Hepatocyte (in vitro differentiated cells): ENCODE data around the gene SPON2. TPM values are rescaled to one million over a fixed set of nuclear protein-coding genes. Genes with fewer than 3 reads are reported as not detected.

ENCODE experiments used
- DNase-seq: peaks from one replicate; pipeline ENCODE4 v3.0.0-alpha.2; 2016; ENCODE audit warnings: low spot score
- H2AFZ ChIP-seq: fragments of 200-600 bp; sonication (generic); 2 replicates; pipeline ENCODE4 v1.6.0; 2016; ENCODE audit warnings: antibody characterized with exemption, mild to moderate bottlenecking
- H3K27ac ChIP-seq: fragments of 200-600 bp; sonication (generic); 2 replicates; pipeline ENCODE4 v1.5.1; 2016; ENCODE audit warnings: mild to moderate bottlenecking
- H3K27me3 ChIP-seq: fragments of 200-600 bp; sonication (generic); 2 replicates; pipeline ENCODE4 v1.6.1; 2016
- H3K36me3 ChIP-seq: fragments of 200-600 bp; sonication (generic); replicated peaks from 2 replicates; pipeline ENCODE4 v1.5.1; 2016; ENCODE audit warnings: low read depth; ENCODE audit not compliant: insufficient read depth
- H3K4me1 ChIP-seq: fragments of 200-600 bp; sonication (generic); 2 replicates; pipeline ENCODE4 v1.5.1; 2016; ENCODE audit warnings: mild to moderate bottlenecking, moderate library complexity; ENCODE audit not compliant: insufficient read depth
- H3K4me2 ChIP-seq: fragments of 200-600 bp; sonication (generic); 2 replicates; pipeline ENCODE4 v1.6.0; 2016
- H3K4me3 ChIP-seq: fragments of 200-600 bp; sonication (generic); 2 replicates; pipeline ENCODE4 v1.5.1; 2016; ENCODE audit warnings: mild to moderate bottlenecking
- H3K79me2 ChIP-seq: fragments of 200-600 bp; sonication (generic); 2 replicates; pipeline ENCODE4 v1.6.0; 2017; ENCODE audit warnings: mild to moderate bottlenecking
- H3K9me2 ChIP-seq: fragments of 200-600 bp; sonication (generic); replicated peaks from 2 replicates; pipeline ENCODE4 v1.6.0; 2017; ENCODE audit warnings: mild to moderate bottlenecking; ENCODE audit not compliant: insufficient read depth
- H3K9me3 ChIP-seq: fragments of 200-600 bp; sonication (generic); 2 replicates; pipeline ENCODE4 v1.5.1; 2016; ENCODE audit warnings: low read depth, mild to moderate bottlenecking
- H4K20me1 ChIP-seq: fragments of 200-600 bp; sonication (generic); 2 replicates; pipeline ENCODE4 v1.6.0; 2016; ENCODE audit warnings: mild to moderate bottlenecking; ENCODE audit not compliant: insufficient read depth, poor library complexity, severe bottlenecking
- EZH2 ChIP-seq: fragments of 200-600 bp; sonication (generic); IDR thresholded peaks from 2 replicates; pipeline ENCODE4 v1.6.1; 2016; ENCODE audit warnings: antibody characterized with exemption, mild to moderate bottlenecking, borderline replicate concordance
- EZH2phosphoT487 ChIP-seq: fragments of 200-600 bp; sonication (generic); IDR thresholded peaks from one replicate; pipeline ENCODE4 v1.6.1; 2018; ENCODE audit warnings: antibody characterized with exemption, mild to moderate bottlenecking, low read depth, moderate library complexity; ENCODE audit not compliant: unreplicated experiment, severe bottlenecking
- WGBS: methylation state at CpG from one replicate; pipeline ENCODE4 v1.1.6; 2016; ENCODE audit warnings: low lambda C conversion rate; ENCODE audit errors: missing lambda C conversion rate; 5-methylcytosine and 5-hydroxymethylcytosine counted together
- polyA plus RNA-seq: library from polyadenylated mRNA; unstranded; fragments of >200 nt; fragmentation: Nextera tagmentation; extraction: Ambion mirVana; gene quantifications from 2 replicates; pipeline ENCODE4 v1.2.1, GENCODE V29; 2016
- total RNA-seq: library from RNA; depleted of rRNA; stranded (reverse); fragments of >200 nt; gene quantifications from 2 replicates; pipeline ENCODE4 v1.2.3, GENCODE V29; 2014
- TF ChIP-seq, protein P1 (sequence below): fragments of 200-600 bp; sonication (generic); IDR thresholded peaks from 2 replicates; pipeline ENCODE4 v1.5.1; 2016; ENCODE audit warnings: antibody characterized with exemption, mild to moderate bottlenecking; ENCODE audit not compliant: poor library complexity

The SPON2 gene
- total and polyA plus RNA-seq, 2 experiments from 2014 or later, result 403 to 1,210 TPM

DNA sequence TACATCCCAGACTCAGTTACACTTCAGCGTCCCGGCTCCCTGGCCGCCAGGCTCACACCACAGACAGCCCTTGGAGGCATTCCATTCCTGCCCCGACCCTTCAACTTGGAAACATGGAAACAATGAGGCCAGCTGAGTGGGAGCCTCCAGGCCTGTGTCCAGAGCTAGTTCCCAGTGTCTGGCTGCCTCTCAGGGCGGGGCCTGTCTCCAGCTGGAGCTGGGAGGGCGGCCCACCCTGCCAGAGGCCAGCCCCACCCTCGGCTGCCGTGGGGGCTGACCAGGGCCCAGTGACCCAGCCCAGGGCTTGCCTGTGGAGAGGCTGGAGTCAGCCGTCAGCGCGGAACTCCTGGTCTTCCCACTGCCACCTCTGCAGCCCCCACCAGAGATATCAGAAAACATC, 37.4 kb upstream of the SPON2 start:
- DNase-seq, result peak; percentile 65
- H3K9me2 ChIP-seq, result no peaks in the 10 kb centered on the region

DNA sequence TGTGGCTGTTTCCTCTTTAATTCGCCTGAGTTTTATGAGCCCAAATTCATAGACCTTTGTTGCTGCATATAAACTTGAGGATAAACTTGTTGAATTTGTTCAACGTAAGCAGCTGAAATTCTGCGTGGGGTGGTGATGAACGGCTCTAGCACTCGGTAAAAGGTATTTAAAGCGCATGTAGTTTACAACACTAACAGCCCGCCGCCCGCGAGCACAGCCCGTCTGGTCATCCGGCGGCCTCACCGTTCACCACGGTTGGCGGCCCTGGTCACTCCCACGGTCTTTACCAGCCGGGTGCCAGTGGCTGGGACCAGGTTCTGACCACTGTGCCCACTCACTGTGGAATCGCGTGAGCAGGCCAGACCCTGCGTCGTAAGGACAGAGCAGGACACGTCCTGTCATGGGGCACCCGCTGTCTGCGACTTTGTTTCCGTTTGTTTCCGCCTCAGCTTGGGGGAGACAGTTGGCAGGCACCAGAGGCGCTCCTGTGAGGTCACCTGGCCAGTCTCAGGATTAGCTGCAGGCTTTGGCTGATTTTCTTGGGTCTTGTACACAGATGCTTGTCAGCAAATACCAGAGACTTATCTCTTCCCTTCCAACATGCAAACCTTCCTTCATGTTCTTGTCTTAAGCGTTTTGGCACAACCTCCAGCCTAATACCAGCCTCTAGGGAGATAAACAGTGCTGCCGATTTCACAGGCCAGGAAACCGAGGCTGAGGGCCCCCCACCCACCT, 36.8 kb upstream of the SPON2 start:
- DNase-seq, result no peak
- peaks cover 47% of the 10 kb centered on the region for H3K4me1 ChIP-seq
- H3K4me3 ChIP-seq, result no peak overlapping the region
- TF ChIP-seq EZH2, result no peak
- TF ChIP-seq, protein P1, sequence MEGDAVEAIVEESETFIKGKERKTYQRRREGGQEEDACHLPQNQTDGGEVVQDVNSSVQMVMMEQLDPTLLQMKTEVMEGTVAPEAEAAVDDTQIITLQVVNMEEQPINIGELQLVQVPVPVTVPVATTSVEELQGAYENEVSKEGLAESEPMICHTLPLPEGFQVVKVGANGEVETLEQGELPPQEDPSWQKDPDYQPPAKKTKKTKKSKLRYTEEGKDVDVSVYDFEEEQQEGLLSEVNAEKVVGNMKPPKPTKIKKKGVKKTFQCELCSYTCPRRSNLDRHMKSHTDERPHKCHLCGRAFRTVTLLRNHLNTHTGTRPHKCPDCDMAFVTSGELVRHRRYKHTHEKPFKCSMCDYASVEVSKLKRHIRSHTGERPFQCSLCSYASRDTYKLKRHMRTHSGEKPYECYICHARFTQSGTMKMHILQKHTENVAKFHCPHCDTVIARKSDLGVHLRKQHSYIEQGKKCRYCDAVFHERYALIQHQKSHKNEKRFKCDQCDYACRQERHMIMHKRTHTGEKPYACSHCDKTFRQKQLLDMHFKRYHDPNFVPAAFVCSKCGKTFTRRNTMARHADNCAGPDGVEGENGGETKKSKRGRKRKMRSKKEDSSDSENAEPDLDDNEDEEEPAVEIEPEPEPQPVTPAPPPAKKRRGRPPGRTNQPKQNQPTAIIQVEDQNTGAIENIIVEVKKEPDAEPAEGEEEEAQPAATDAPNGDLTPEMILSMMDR, result no peak
- TF ChIP-seq EZH2phosphoT487, result no peak
- H3K9me2 ChIP-seq, result no peaks in the 10 kb centered on the region
- H3K9me3 ChIP-seq, result no peaks in the 10 kb centered on the region
- no peaks in the 10 kb centered on the region for H4K20me1 ChIP-seq
- peak overlapping the region; percentile 55 for H3K4me2 ChIP-seq
- H3K36me3 ChIP-seq, result no peaks in the 10 kb centered on the region
- 85% methylated on average over 31 of the region's 31 CpGs for WGBS
- peak overlapping the region; percentile 84 for H3K27ac ChIP-seq
- H3K79me2 ChIP-seq, result no peaks in the 10 kb centered on the region
- no peaks in the 10 kb centered on the region for H3K27me3 ChIP-seq
- H2AFZ ChIP-seq, result no peak overlapping the region

More for the DNA sequence above, 37.4 kb upstream of the SPON2 start:
- no peaks in the 10 kb centered on the region for H4K20me1 ChIP-seq
- peaks cover 41% of the 10 kb centered on the region for H3K4me1 ChIP-seq
- no peaks in the 10 kb centered on the region for H3K79me2 ChIP-seq
- H3K36me3 ChIP-seq, result no peaks in the 10 kb centered on the region
- no peaks in the 10 kb centered on the region for H3K27me3 ChIP-seq
- no peak overlapping the region for H2AFZ ChIP-seq
- 58% methylated on average over 5 of the region's 11 CpGs for WGBS
- H3K9me3 ChIP-seq, result no peaks in the 10 kb centered on the region
- TF ChIP-seq EZH2phosphoT487 (no peak), EZH2 (no peak)
- TF ChIP-seq, protein P1, result no peak
- H3K27ac ChIP-seq, result peak overlapping the region; percentile 84
- H3K4me3 ChIP-seq, result no peak overlapping the region
- H3K4me2 ChIP-seq, result peak overlapping the region; percentile 55

DNA sequence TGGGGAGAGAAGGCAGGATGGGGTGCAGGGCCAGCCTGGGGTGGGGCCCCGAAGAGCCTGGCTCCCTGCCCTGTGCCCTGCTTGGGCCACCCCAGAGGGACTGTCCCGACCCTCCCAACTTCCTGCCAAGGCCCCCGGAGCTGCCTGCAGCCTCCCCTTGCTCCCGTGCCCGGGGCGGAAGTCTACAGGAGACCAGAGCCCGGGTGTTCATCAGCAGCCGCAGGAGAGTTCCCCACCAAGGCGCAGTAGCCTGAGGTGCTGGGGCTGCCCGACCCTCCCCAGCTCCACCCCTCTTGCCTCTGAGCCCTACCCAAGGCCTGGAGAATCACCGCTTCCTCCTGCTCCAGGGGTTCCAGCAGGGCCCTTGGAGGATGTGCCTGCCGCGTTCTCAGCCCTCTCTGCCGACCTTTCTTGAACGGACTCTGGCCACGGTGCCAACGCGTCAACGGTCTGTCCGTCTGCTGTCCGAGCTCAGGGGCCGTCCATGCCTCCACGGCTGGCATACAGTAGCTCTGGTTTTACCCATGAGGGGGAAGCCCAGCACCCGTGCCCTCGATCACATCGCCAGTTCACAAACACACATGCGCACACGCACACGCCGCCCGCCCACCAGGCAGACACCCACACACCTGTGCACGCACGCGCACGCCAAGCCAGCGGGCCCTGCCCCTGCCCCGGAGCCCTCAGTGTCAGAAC, 36.0 kb upstream of the SPON2 start:
- Histone ChIP-seq H3K9me2 (no peaks in the 10 kb centered on the region), H3K9me3 (no peaks in the 10 kb centered on the region), H2AFZ (no peak overlapping the region), H3K27me3 (no peaks in the 10 kb centered on the region), H3K4me3 (no peak overlapping the region), H3K79me2 (no peaks in the 10 kb centered on the region), H3K4me2 (no peak overlapping the region), H4K20me1 (no peaks in the 10 kb centered on the region), H3K36me3 (no peaks in the 10 kb centered on the region), H3K4me1 (peaks cover 47% of the 10 kb centered on the region), H3K27ac (peak overlapping the region; percentile 84)
- no peak for TF ChIP-seq EZH2phosphoT487
- TF ChIP-seq, protein P1, result no peak
- no peak for TF ChIP-seq EZH2
- 92% methylated on average over 37 of the region's 37 CpGs for WGBS
- DNase-seq, result no peak
